ENCODE results near the gene PCSK6. TPM values are rescaled to one million over a fixed set of nuclear protein-coding genes. Genes with fewer than 3 reads are reported as not detected.

PCSK6 gene
- polyA plus RNA-seq (2013, experiment 1 of 2; ENCODE audit: insufficient read length) = 0.49 TPM
- 0.28 TPM for polyA plus RNA-seq (2013, experiment 2 of 2; ENCODE audit: insufficient read length)

GRCh38 chr15:101489599-101490407 is at the start of gene PCSK6:
Gene PCSK6, minus strand, starts transcription at chr15:101489707. Its CDS starts 37 bp downstream, at chr15:101489670.
- peak; percentile 29 for DNase-seq

GRCh38 chr15:101538996-101539395 is 49.5 kb upstream of the PCSK6 start:
- DNase-seq = no peak

GRCh38 chr15:101538177-101538576 is 48.7 kb upstream of the PCSK6 start:
- DNase-seq = no peak

GRCh38 chr15:101537483-101538080 is 48.1 kb upstream of the PCSK6 start:
- DNase-seq = peak; percentile 38

- no peak for DNase-seq
Observed at GRCh38 chr15:101536875-101537405, 47.4 kb upstream of the PCSK6 start.

- DNase-seq = peak; percentile 10
Observed at GRCh38 chr15:101536166-101536874, 46.8 kb upstream of the PCSK6 start.

- no peak for DNase-seq
Observed at GRCh38 chr15:101535170-101535902, 45.8 kb upstream of the PCSK6 start.

GRCh38 chr15:101534376-101534970 is 45.0 kb upstream of the PCSK6 start:
- no peak for DNase-seq

- no peak for DNase-seq
Observed at GRCh38 chr15:101533371-101534140, 44.0 kb upstream of the PCSK6 start.

- DNase-seq = no peak
Observed at GRCh38 chr15:101532865-101533264, 43.4 kb upstream of the PCSK6 start.

- no peak for DNase-seq
Observed at GRCh38 chr15:101531170-101531569, 41.7 kb upstream of the PCSK6 start.

GRCh38 chr15:101530224-101530958 is 40.9 kb upstream of the PCSK6 start:
- DNase-seq = no peak

- DNase-seq = no peak
Observed at GRCh38 chr15:101528917-101529299, 39.4 kb upstream of the PCSK6 start.

- no peak for DNase-seq
Observed at GRCh38 chr15:101528108-101528916, 38.8 kb upstream of the PCSK6 start.

GRCh38 chr15:101526890-101527289 is 37.4 kb upstream of the PCSK6 start:
- no peak for DNase-seq

GRCh38 chr15:101526442-101526841 is 36.9 kb upstream of the PCSK6 start:
- DNase-seq = no peak

- no peak for DNase-seq
Observed at GRCh38 chr15:101526021-101526420, 36.5 kb upstream of the PCSK6 start.

GRCh38 chr15:101525087-101525669 is 35.7 kb upstream of the PCSK6 start:
- no peak for DNase-seq

- no peak for DNase-seq
Observed at GRCh38 chr15:101523560-101523940, 34.0 kb upstream of the PCSK6 start.
